Neural progenitor cell (in vitro differentiated cells): Measurements from ENCODE around the gene RASSF3.

Experiments used
- EZH2 ChIP-seq: fragments of 200-600 bp; sonication (generic); IDR thresholded peaks from 2 replicates; pipeline ENCODE4 v1.6.1; 2017; ENCODE audit warnings: antibody characterized with exemption, mild to moderate bottlenecking, moderate library complexity
- EZH2phosphoT487 ChIP-seq: fragments of 200-600 bp; sonication (generic); IDR thresholded peaks from 2 replicates; pipeline ENCODE4 v1.6.1; 2017; ENCODE audit warnings: antibody characterized with exemption
- TF ChIP-seq, protein P1 (sequence below): fragments of 200-600 bp; sonication (generic); IDR thresholded peaks from 2 replicates; pipeline ENCODE4 v1.5.1; 2017; ENCODE audit warnings: antibody characterized with exemption, mild to moderate bottlenecking

DNA sequence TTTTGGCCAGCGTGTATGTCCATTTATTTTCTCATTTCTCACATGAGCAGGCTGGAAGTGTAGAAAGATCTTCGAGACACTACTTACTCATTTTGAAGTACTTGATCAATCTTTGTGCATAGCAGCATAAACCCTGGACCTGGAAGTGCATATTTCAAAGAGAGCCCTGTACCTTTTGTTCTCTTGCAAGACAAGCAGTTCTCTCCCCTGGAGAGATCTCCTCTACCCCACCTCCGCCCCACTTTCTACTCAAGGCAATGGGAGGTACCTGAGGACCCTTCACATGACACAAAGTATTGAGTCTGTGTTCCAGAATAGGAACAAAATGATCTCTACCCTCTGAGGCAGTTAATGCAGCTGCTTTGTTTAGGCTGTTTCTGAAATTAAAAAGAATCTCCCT, 27.4 kb upstream of the RASSF3 start:
- TF ChIP-seq, protein P1, sequence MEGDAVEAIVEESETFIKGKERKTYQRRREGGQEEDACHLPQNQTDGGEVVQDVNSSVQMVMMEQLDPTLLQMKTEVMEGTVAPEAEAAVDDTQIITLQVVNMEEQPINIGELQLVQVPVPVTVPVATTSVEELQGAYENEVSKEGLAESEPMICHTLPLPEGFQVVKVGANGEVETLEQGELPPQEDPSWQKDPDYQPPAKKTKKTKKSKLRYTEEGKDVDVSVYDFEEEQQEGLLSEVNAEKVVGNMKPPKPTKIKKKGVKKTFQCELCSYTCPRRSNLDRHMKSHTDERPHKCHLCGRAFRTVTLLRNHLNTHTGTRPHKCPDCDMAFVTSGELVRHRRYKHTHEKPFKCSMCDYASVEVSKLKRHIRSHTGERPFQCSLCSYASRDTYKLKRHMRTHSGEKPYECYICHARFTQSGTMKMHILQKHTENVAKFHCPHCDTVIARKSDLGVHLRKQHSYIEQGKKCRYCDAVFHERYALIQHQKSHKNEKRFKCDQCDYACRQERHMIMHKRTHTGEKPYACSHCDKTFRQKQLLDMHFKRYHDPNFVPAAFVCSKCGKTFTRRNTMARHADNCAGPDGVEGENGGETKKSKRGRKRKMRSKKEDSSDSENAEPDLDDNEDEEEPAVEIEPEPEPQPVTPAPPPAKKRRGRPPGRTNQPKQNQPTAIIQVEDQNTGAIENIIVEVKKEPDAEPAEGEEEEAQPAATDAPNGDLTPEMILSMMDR: no peak
- no peak for TF ChIP-seq EZH2
- no peak for TF ChIP-seq EZH2phosphoT487
